Measurements from ENCODE around the gene ATP1B2.
A peak's percentile ranks its signal among the peaks of the same experiment; 100 is the strongest.

The ATP1B2 gene

GRCh38 chr17:7650509-7651096 is at the start of gene ATP1B2:
ATP1B2 (plus strand) TSS chr17:7650926; CDS start chr17:7651519, 593 bp downstream.
- peak within 1 kb of the TSS; percentile 21; the same call in 1 of the 2 replicates for H3K9ac ChIP-seq (ENCODE audit: low read depth, low read length)
- H3K27me3 ChIP-seq (ENCODE audit: insufficient read depth, low read length, poor library complexity): peaks cover 17% of the 10 kb centered on the region
- peak within 1 kb of the TSS; percentile 60 for H3K4me2 ChIP-seq (ENCODE audit: insufficient read depth, low read length)
- no peak for TF ChIP-seq EZH2 (IDR thresholded peaks at IDR 0.05; ENCODE audit: borderline replicate concordance, low read depth, low read length, severe bottlenecking)
- no peak for TF ChIP-seq CTCF (IDR thresholded peaks at IDR 0.05; ENCODE audit: borderline replicate concordance, extremely low read depth, low read length, poor library complexity, severe bottlenecking)
- no peaks in the 10 kb centered on the region for H4K20me1 ChIP-seq (ENCODE audit: insufficient read depth, low read length)
- H3K4me1 ChIP-seq (ENCODE audit: insufficient read depth, low read length): peaks cover 10% of the 10 kb centered on the region
- no peaks in the 10 kb centered on the region for H3K36me3 ChIP-seq (ENCODE audit: insufficient read depth, low read length)
- no peaks in the 10 kb centered on the region for H3K79me2 ChIP-seq (ENCODE audit: insufficient read depth, low read length)
- no peak within 1 kb of the TSS; the same call in 1 of the 2 replicates for H2AFZ ChIP-seq (ENCODE audit: low read depth, low read length)
- peak; percentile 76 for DNase-seq
- H3K4me3 ChIP-seq (ENCODE audit: low read depth in 1 of 2, low read length in 2 of 2): peak within 1 kb of the TSS in 1 of 2 experiments; percentile 34; a peak in 1 of 4 replicates
- peak; percentile 91 for ATAC-seq (ENCODE audit: insufficient read depth, low read depth)
- no peaks in the 10 kb centered on the region for H3K9me3 ChIP-seq (ENCODE audit: insufficient read depth, low read length, severe bottlenecking)
- no peak within 1 kb of the TSS for H3K27ac ChIP-seq (ENCODE audit: low read length)

- Histone ChIP-seq H3K9ac (ENCODE audit: low read depth, low read length) (no peak overlapping the region), H2AFZ (ENCODE audit: low read depth, low read length) (no peak overlapping the region), H3K4me2 (ENCODE audit: insufficient read depth, low read length) (no peak overlapping the region), H3K27me3 (ENCODE audit: insufficient read depth, low read length, poor library complexity) (no peaks in the 10 kb centered on the region), H3K27ac (ENCODE audit: low read length) (no peak overlapping the region), H3K9me3 (ENCODE audit: insufficient read depth, low read length, severe bottlenecking) (no peaks in the 10 kb centered on the region), H3K4me3 (ENCODE audit: low read depth in 1 of 2, low read length in 2 of 2) (no peak overlapping the region), H4K20me1 (ENCODE audit: insufficient read depth, low read length) (peaks cover 21% of the 10 kb centered on the region; the same call in 1 of the 2 replicates), H3K79me2 (ENCODE audit: insufficient read depth, low read length) (peaks cover 47% of the 10 kb centered on the region), H3K4me1 (ENCODE audit: insufficient read depth, low read length) (peaks cover 13% of the 10 kb centered on the region), H3K36me3 (ENCODE audit: insufficient read depth, low read length) (peaks cover 68% of the 10 kb centered on the region)
- DNase-seq (no peak), ATAC-seq (ENCODE audit: insufficient read depth, low read depth) (no peak)
- TF ChIP-seq EZH2 (IDR thresholded peaks at IDR 0.05; ENCODE audit: borderline replicate concordance, low read depth, low read length, severe bottlenecking): no peak
- no peak for TF ChIP-seq CTCF (IDR thresholded peaks at IDR 0.05; ENCODE audit: borderline replicate concordance, extremely low read depth, low read length, poor library complexity, severe bottlenecking)
Observed at GRCh38 chr17:7606280-7606679, 44.4 kb upstream of the ATP1B2 start.

- H3K9ac ChIP-seq (ENCODE audit: low read depth, low read length): no peak overlapping the region
- H3K36me3 ChIP-seq (ENCODE audit: insufficient read depth, low read length): peaks cover 41% of the 10 kb centered on the region
- DNase-seq (no peak), ATAC-seq (ENCODE audit: insufficient read depth, low read depth) (no peak)
- TF ChIP-seq EZH2 (IDR thresholded peaks at IDR 0.05; ENCODE audit: borderline replicate concordance, low read depth, low read length, severe bottlenecking) (no peak), CTCF (IDR thresholded peaks at IDR 0.05; ENCODE audit: borderline replicate concordance, extremely low read depth, low read length, poor library complexity, severe bottlenecking) (no peak)
- H3K9me3 ChIP-seq (ENCODE audit: insufficient read depth, low read length, severe bottlenecking): no peaks in the 10 kb centered on the region
- 0 out of 2 replicates have a peak overlapping the region, but pooled peaks have one; percentile 78 for H3K4me2 ChIP-seq (ENCODE audit: insufficient read depth, low read length)
- peaks cover 44% of the 10 kb centered on the region for H3K4me1 ChIP-seq (ENCODE audit: insufficient read depth, low read length)
- H3K27ac ChIP-seq (ENCODE audit: low read length): no peak overlapping the region
- H4K20me1 ChIP-seq (ENCODE audit: insufficient read depth, low read length): peaks cover 44% of the 10 kb centered on the region; the same call in 1 of the 2 replicates
- no peak overlapping the region for H3K4me3 ChIP-seq (ENCODE audit: low read depth in 1 of 2, low read length in 2 of 2)
- peaks cover 77% of the 10 kb centered on the region for H3K79me2 ChIP-seq (ENCODE audit: insufficient read depth, low read length)
- H3K27me3 ChIP-seq (ENCODE audit: insufficient read depth, low read length, poor library complexity): no peaks in the 10 kb centered on the region
- no peak overlapping the region for H2AFZ ChIP-seq (ENCODE audit: low read depth, low read length)
Observed at GRCh38 chr17:7610641-7611040, 40.1 kb upstream of the ATP1B2 start.
